IMR-90 (cell line): Measurements from ENCODE around the gene OR2AJ1. TPM values are rescaled to one million over a fixed set of nuclear protein-coding genes. Genes with fewer than 3 reads are reported as not detected.

Experiments used
- ATAC-seq: fragments of 200-7000 bp; cut with Tn5 transposase; 2 replicates; pipeline ENCODE4 v1.9.1; 2020; ENCODE audit warnings: low read depth, mild to moderate bottlenecking, moderate library complexity
- BruUV-seq: library from RNA; stranded (reverse); fragments of 400-500 nt; replicated peaks from 2 replicates; lab custom pipeline; 2021; lab: Mats Ljungman, UMichigan
- CTCF ChIA-PET: fragments of 300-600 bp; formaldehyde crosslinking; extraction: SDS; loops from one replicate; lab custom pipeline; 2021; ENCODE audit warnings: antibody characterized with exemption; lab: Yijun Ruan, JAX
- POLR2A ChIA-PET: fragments of 300-600 bp; sonication (Branson Sonifier 250); formaldehyde crosslinking; loops from one replicate; lab custom pipeline; 2022; ENCODE audit warnings: antibody characterized with exemption; ENCODE audit not compliant: unreplicated experiment; lab: Charles Lee
- DNase-seq: peaks from one replicate; pipeline ENCODE4 v3.0.0; 2013
- H2AFZ ChIP-seq: replicated peaks from 2 replicates; pipeline ENCODE3; 2013; ENCODE audit warnings: low read length, mild to moderate bottlenecking; ENCODE audit not compliant: poor library complexity
- H2AK5ac ChIP-seq: 2 replicates; pipeline ENCODE4 v1.6.1; 2013; ENCODE audit warnings: low read depth, low read length, inconsistent platforms
- H2AK9ac ChIP-seq: replicated peaks from 2 replicates; pipeline ENCODE3; 2013; ENCODE audit warnings: mild to moderate bottlenecking, low read depth, low read length, moderate library complexity; ENCODE audit not compliant: poor library complexity
- H2BK120ac ChIP-seq: 2 replicates; pipeline ENCODE4 v1.6.1; 2013; ENCODE audit warnings: low read depth, low read length, inconsistent platforms
- H2BK15ac ChIP-seq: 3 replicates; pipeline ENCODE4 v1.6.1; 2013; ENCODE audit warnings: low read depth, low read length, inconsistent platforms
- H2BK20ac ChIP-seq: 2 replicates; pipeline ENCODE4 v1.6.1; 2013; ENCODE audit warnings: low read depth, mild to moderate bottlenecking, inconsistent platforms, low read length, moderate library complexity
- H2BK5ac ChIP-seq: 2 replicates; pipeline ENCODE4 v1.6.1; 2013; ENCODE audit warnings: mild to moderate bottlenecking, low read depth, low read length, inconsistent platforms; ENCODE audit not compliant: poor library complexity, severe bottlenecking
- H3K14ac ChIP-seq: replicated peaks from 2 replicates; pipeline ENCODE4 v1.6.1; 2013; ENCODE audit warnings: low read depth, low read length, inconsistent platforms
- H3K18ac ChIP-seq: 2 replicates; pipeline ENCODE4 v1.6.1; 2013; ENCODE audit warnings: low read depth, low read length, control low read depth
- H3K23ac ChIP-seq: 2 replicates; pipeline ENCODE4 v1.6.1; 2013; ENCODE audit warnings: low read depth, low read length, inconsistent platforms
- H3K27ac ChIP-seq: 2 replicates; pipeline ENCODE4 v1.5.1; 2013; ENCODE audit warnings: mild to moderate bottlenecking, control low read depth, low read length; ENCODE audit not compliant: insufficient read depth
- H3K27me3 ChIP-seq: 2 replicates; pipeline ENCODE4 v1.6.1; 2013; ENCODE audit warnings: low read length; ENCODE audit not compliant: control insufficient read depth, insufficient read depth
- H3K36me3 ChIP-seq: 2 replicates; pipeline ENCODE4 v1.6.1; 2013; ENCODE audit warnings: low read length, mixed read lengths; ENCODE audit not compliant: control insufficient read depth, insufficient read depth
- H3K4ac ChIP-seq: 2 replicates; pipeline ENCODE4 v1.6.1; 2013; ENCODE audit warnings: low read depth, low read length, inconsistent platforms
- H3K4me1 ChIP-seq: 2 replicates; pipeline ENCODE4 v1.6.1; 2013; ENCODE audit warnings: low read length, mixed read lengths; ENCODE audit not compliant: control insufficient read depth, insufficient read depth
- H3K4me2 ChIP-seq: 2 replicates; pipeline ENCODE4 v1.6.1; 2013; ENCODE audit warnings: low read depth, mild to moderate bottlenecking, control low read depth, low read length, moderate library complexity
- H3K4me3 ChIP-seq: 2 replicates; pipeline ENCODE4 v1.5.1; 2013; ENCODE audit warnings: low read depth, mild to moderate bottlenecking, control low read depth, low read length, moderate library complexity; ENCODE audit not compliant: insufficient read depth
- H3K56ac ChIP-seq: 2 replicates; pipeline ENCODE4 v1.6.1; 2013; ENCODE audit warnings: low read length, inconsistent platforms; ENCODE audit not compliant: insufficient read depth; ENCODE audit errors: extremely low read depth
- H3K79me1 ChIP-seq, 2 experiments: 2 replicates each; pipeline ENCODE4 v1.6.1; 2013; ENCODE audit warnings: low read length in 2 of 2, inconsistent platforms in 1 of 2, low read depth in 1 of 2
- H3K9ac ChIP-seq: 2 replicates; pipeline ENCODE4 v1.6.1; 2013; ENCODE audit warnings: low read depth, low read length, control low read depth
- H3K9me1 ChIP-seq: 2 replicates; pipeline ENCODE4 v1.6.1; 2013; ENCODE audit warnings: low read length, inconsistent platforms; ENCODE audit not compliant: insufficient read depth
- H3K9me3 ChIP-seq: 2 replicates; pipeline ENCODE4 v1.6.1; 2013; ENCODE audit warnings: low read length; ENCODE audit not compliant: control insufficient read depth, insufficient read depth
- H4K20me1 ChIP-seq: 2 replicates; pipeline ENCODE4 v1.6.1; 2013; ENCODE audit warnings: low read length, inconsistent platforms; ENCODE audit not compliant: insufficient read depth
- H4K5ac ChIP-seq: 2 replicates; pipeline ENCODE4 v1.6.1; 2013; ENCODE audit warnings: mild to moderate bottlenecking, low read depth, low read length, control low read depth
- H4K8ac ChIP-seq, 2 experiments: 2 replicates each; pipeline ENCODE4 v1.6.1; 2013; ENCODE audit warnings: low read depth in 2 of 2, low read length in 2 of 2, control low read depth in 1 of 2, inconsistent platforms in 1 of 2
- H4K91ac ChIP-seq: 2 replicates; pipeline ENCODE4 v1.6.1; 2013; ENCODE audit warnings: low read depth, low read length, inconsistent platforms; ENCODE audit not compliant: insufficient read depth
- BHLHE40 ChIP-seq: fragments of 150-350 bp; IDR thresholded peaks from 2 replicates; pipeline ENCODE4 v1.6.1; 2016; ENCODE audit warnings: mild to moderate bottlenecking, low read depth, low read length
- CEBPB ChIP-seq: IDR thresholded peaks from 2 replicates; pipeline ENCODE4 v1.6.1; 2012; ENCODE audit warnings: low read depth, low read length, improper control_type of control experiment
- CHD1 ChIP-seq: IDR thresholded peaks from 2 replicates; pipeline ENCODE4 v1.6.1; 2012; ENCODE audit warnings: low read depth, low read length, improper control_type of control experiment
- CTCF ChIP-seq: conservative IDR thresholded peaks from 2 replicates; pipeline ENCODE4 v1.5.1; 2012; ENCODE audit warnings: mild to moderate bottlenecking, low read depth, low read length, improper control_type of control experiment
- FOS ChIP-seq: fragments of 150-350 bp; IDR thresholded peaks from 2 replicates; pipeline ENCODE4 v1.6.1; 2016; ENCODE audit warnings: low read depth, low read length
- MAFK ChIP-seq: IDR thresholded peaks from 2 replicates; pipeline ENCODE4 v1.6.1; 2012; ENCODE audit warnings: low read depth, low read length, improper control_type of control experiment
- MAZ ChIP-seq: IDR thresholded peaks from 2 replicates; pipeline ENCODE4 v1.6.1; 2012; ENCODE audit warnings: low read depth, mild to moderate bottlenecking, low read length, improper control_type of control experiment, moderate library complexity, borderline replicate concordance
- MXI1 ChIP-seq: IDR thresholded peaks from 2 replicates; pipeline ENCODE4 v1.6.1; 2012; ENCODE audit warnings: low read depth, mild to moderate bottlenecking, low read length, moderate library complexity, borderline replicate concordance
- NFE2L2 ChIP-seq: fragments of 150-350 bp; IDR thresholded peaks from 2 replicates; pipeline ENCODE4 v1.6.1; 2016; ENCODE audit warnings: low read depth, mild to moderate bottlenecking, low read length
- POLR2A ChIP-seq: IDR thresholded peaks from 2 replicates; pipeline ENCODE4 v1.6.1; 2012; ENCODE audit warnings: mild to moderate bottlenecking, low read depth, low read length
- RAD21 ChIP-seq: IDR thresholded peaks from 2 replicates; pipeline ENCODE4 v1.6.1; 2012; ENCODE audit warnings: low read length, improper control_type of control experiment
- RCOR1 ChIP-seq: IDR thresholded peaks from 2 replicates; pipeline ENCODE4 v1.6.1; 2012; ENCODE audit warnings: mild to moderate bottlenecking, low read length, improper control_type of control experiment; ENCODE audit not compliant: insufficient replicate concordance
- RFX5 ChIP-seq: IDR thresholded peaks from 2 replicates; pipeline ENCODE4 v1.8.0; 2012; ENCODE audit warnings: low read depth, mild to moderate bottlenecking, low read length, moderate library complexity
- SMC3 ChIP-seq: fragments of 150-350 bp; IDR thresholded peaks from 2 replicates; pipeline ENCODE4 v1.6.1; 2016; ENCODE audit warnings: low read depth, mild to moderate bottlenecking, antibody characterized with exemption, low read length, moderate library complexity
- USF2 ChIP-seq: fragments of 150-350 bp; IDR thresholded peaks from 2 replicates; pipeline ENCODE4 v1.6.1; 2017; ENCODE audit warnings: mild to moderate bottlenecking, antibody characterized with exemption, low read length, low read depth
- WGBS, 2 experiments: methylation state at CpG; one replicate each; pipeline versions ENCODE4 v1.1.5 to v1.1.7; 2013; ENCODE audit warnings: missing lambda C conversion rate in 2 of 2; ENCODE audit not compliant: insufficient read length in 1 of 2; ENCODE audit errors: extremely low coverage in 2 of 2; 5-methylcytosine and 5-hydroxymethylcytosine counted together
- dilution Hi-C: fragments of 300-500 bp; cut with HindIII; formaldehyde crosslinking; loops from one replicate; pipeline ENCODE4 v1.14.3; 2018; ENCODE audit warnings: low sequenced_read_pairs; ENCODE audit not compliant: unreplicated experiment
- in situ Hi-C: fragments of 300-500 bp; cut with MboI; formaldehyde crosslinking; loops from 3 replicates; pipeline ENCODE4 v1.14.3; 2019; ENCODE audit warnings: low sequenced_read_pairs, inconsistent platforms, mixed read lengths
- intact Hi-C: fragments of 100-400 bp; cut with micrococcal nuclease; formaldehyde crosslinking; loops from 2 replicates; pipeline ENCODE4 v1.10.0; 2022
- polyA plus RNA-seq, 3 experiments: library from polyadenylated mRNA; depleted of rRNA; stranded (reverse); fragments of >200 nt; gene quantifications; 2 replicates each; pipeline ENCODE4 v1.2.3, GENCODE V29; 2012; ENCODE audit warnings: low replicate concordance in 1 of 3
- total RNA-seq: library from RNA; depleted of rRNA; stranded (reverse); fragments of >200 nt; gene quantifications from 2 replicates; pipeline ENCODE4 v1.2.3, GENCODE V29; 2012
- TF ChIP-seq, protein P1 (sequence below): fragments of 150-350 bp; IDR thresholded peaks from 2 replicates; pipeline ENCODE4 v1.6.1; 2016; ENCODE audit warnings: low read depth, mild to moderate bottlenecking, low read length, moderate library complexity, borderline replicate concordance

OR2AJ1 gene
- total and polyA plus RNA-seq, 2 of the 4 experiments (the other 2 are of a cell fraction), result not detected

DNA sequence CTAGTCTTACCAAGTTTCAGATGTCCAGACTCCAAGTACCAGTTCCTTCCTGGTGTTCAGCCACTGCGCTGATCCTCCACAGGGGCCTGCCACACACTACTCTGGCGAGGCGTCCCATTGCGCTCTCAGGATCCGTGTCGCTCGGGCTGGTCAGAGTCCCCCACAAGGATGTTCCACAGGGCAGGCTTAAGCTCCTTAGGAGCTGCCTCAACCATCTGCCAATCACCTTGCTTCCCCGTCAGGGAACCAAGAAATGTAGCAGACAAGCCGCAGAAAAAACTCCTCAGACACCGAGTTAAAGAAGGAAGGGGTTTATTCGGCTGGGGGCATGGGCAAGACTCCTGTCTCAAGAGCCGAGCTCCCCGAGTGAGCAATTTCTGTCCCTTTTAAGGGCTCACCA lies 19.5 kb upstream of the OR2AJ1 start:
- H2BK120ac ChIP-seq, result no peak overlapping the region
- no peak overlapping the region for H3K56ac ChIP-seq
- H3K79me1 ChIP-seq, result no peaks in the 10 kb centered on the region
- H3K4ac ChIP-seq, result no peak overlapping the region
- H2AFZ ChIP-seq, result no peak overlapping the region
- H3K9ac ChIP-seq, result no peak overlapping the region
- H4K8ac ChIP-seq, result no peak overlapping the region
- H2AK9ac ChIP-seq, result no peak overlapping the region
- no peak overlapping the region for H2BK5ac ChIP-seq
- BruUV-seq, result no TSS peak
- no peaks in the 10 kb centered on the region for H3K9me1 ChIP-seq
- no peak overlapping the region for H4K91ac ChIP-seq
- no peaks in the 10 kb centered on the region for H3K36me3 ChIP-seq
- H4K20me1 ChIP-seq, result no peaks in the 10 kb centered on the region
- H2BK20ac ChIP-seq, result no peak overlapping the region
- H2AK5ac ChIP-seq, result no peak overlapping the region
- H3K14ac ChIP-seq, result no peak overlapping the region
- TF ChIP-seq RCOR1 (no peak), CEBPB (no peak), CTCF (no peak), MAFK (no peak), SMC3 (no peak), FOS (no peak), USF2 (no peak), POLR2A (no peak), MXI1 (no peak), CHD1 (no peak), MAZ (no peak), BHLHE40 (no peak), RFX5 (no peak), NFE2L2 (no peak), RAD21 (no peak)
- TF ChIP-seq, protein P1, sequence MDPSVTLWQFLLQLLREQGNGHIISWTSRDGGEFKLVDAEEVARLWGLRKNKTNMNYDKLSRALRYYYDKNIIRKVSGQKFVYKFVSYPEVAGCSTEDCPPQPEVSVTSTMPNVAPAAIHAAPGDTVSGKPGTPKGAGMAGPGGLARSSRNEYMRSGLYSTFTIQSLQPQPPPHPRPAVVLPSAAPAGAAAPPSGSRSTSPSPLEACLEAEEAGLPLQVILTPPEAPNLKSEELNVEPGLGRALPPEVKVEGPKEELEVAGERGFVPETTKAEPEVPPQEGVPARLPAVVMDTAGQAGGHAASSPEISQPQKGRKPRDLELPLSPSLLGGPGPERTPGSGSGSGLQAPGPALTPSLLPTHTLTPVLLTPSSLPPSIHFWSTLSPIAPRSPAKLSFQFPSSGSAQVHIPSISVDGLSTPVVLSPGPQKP, result no peak
- no peak overlapping the region for H4K5ac ChIP-seq
- peaks cover 9% of the 10 kb centered on the region for H3K9me3 ChIP-seq
- H3K27me3 ChIP-seq, result no peaks in the 10 kb centered on the region
- intact Hi-C loops, result no loop called here
- H2BK15ac ChIP-seq, result no peak overlapping the region
- ChIA-PET POLR2A (no interaction called here), CTCF (no interaction called here)
- H3K4me2 ChIP-seq, result no peak overlapping the region
- dilution Hi-C loops, result no loop called here
- H3K27ac ChIP-seq, result no peak overlapping the region
- in situ Hi-C loops, result no loop called here
- H3K23ac ChIP-seq, result no peak overlapping the region
- H3K4me1 ChIP-seq, result no peaks in the 10 kb centered on the region
- H3K4me3 ChIP-seq, result no peak overlapping the region
- ATAC-seq (no peak), DNase-seq (no peak)
- 79% methylated on average over 3 of the region's 13 CpGs; no CpG with 5 or more reads in 1 of the 2 experiments for WGBS, 2 experiments
- no peak overlapping the region for H3K18ac ChIP-seq
